ENCODE measurements around the gene VGLL3.
"Not testable (repeated sequence)": the region's sequence is repeated elsewhere in the genome, so short reads cannot be mapped to it uniquely, and the experiment has no call there.

DNA sequence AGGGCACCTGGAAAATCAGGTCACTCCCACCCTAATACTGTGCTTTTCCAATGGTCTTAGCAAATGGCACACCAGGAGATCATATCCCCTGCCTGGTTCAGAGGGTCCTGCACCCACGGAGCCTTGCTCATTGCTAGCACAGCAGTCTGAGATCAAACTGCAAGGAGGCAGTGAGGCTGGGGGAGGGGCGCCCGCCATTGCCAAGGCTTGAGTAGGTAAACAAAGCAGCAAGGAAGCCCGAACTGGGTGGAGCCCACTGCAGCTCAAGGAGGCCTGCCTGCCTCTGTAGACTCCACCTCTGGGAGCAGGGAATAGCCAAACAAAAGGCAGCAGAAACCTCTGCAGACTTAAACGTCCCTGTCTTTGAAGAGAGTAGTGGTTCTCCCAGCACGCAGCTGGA, 26.4 kb upstream of the VGLL3 start:
- TF ChIP-seq POLR2A, POLR2AphosphoS5 (IDR thresholded peaks at IDR 0.05; ENCODE audit: low read depth, low read length): not testable (repeated sequence)
